HEK293T (cell line): ENCODE results near the gene MRPL14.

Experiments
- CTCF ChIA-PET: fragments of 350-600 bp; formaldehyde crosslinking; extraction: SDS; loops from one replicate; lab custom pipeline; 2021; ENCODE audit warnings: antibody characterized with exemption, inconsistent platforms; lab: Yijun Ruan, JAX
- POLR2A ChIA-PET: fragments of 350-600 bp; formaldehyde crosslinking; extraction: SDS; loops from one replicate; lab custom pipeline; 2020; ENCODE audit warnings: antibody characterized with exemption, inconsistent platforms; lab: Yijun Ruan, JAX
- DNase-seq: peaks from one replicate; pipeline ENCODE4 v3.0.0; 2012; ENCODE audit warnings: mixed read lengths; ENCODE audit errors: extremely low spot score
- ARNT ChIP-seq: fragments of 450-650 bp; IDR thresholded peaks from 2 replicates; pipeline ENCODE4 v1.6.1; 2017; ENCODE audit warnings: mild to moderate bottlenecking
- BHLHE40 ChIP-seq: fragments of 450-650 bp; IDR thresholded peaks from 2 replicates; pipeline ENCODE4 v1.6.1; 2016; ENCODE audit warnings: mild to moderate bottlenecking, moderate library complexity, borderline replicate concordance
- CTBP1 ChIP-seq: fragments of 450-650 bp; IDR thresholded peaks from 2 replicates; pipeline ENCODE4 v1.6.1; 2016; ENCODE audit warnings: borderline replicate concordance
- ELF4 ChIP-seq: fragments of 450-650 bp; IDR thresholded peaks from 2 replicates; pipeline ENCODE4 v1.6.1; 2017; ENCODE audit warnings: antibody characterized with exemption
- FOXA1 ChIP-seq: fragments of 450-650 bp; IDR thresholded peaks from 2 replicates; pipeline ENCODE4 v1.6.1; 2016; ENCODE audit warnings: mild to moderate bottlenecking
- FOXK2 ChIP-seq: fragments of 450-650 bp; IDR thresholded peaks from 2 replicates; pipeline ENCODE4 v1.6.1; 2016; ENCODE audit warnings: mild to moderate bottlenecking
- FOXM1 ChIP-seq: fragments of 450-650 bp; IDR thresholded peaks from 2 replicates; pipeline ENCODE4 v1.6.1; 2017; ENCODE audit warnings: mild to moderate bottlenecking, borderline replicate concordance
- HDGF ChIP-seq: fragments of 450-650 bp; IDR thresholded peaks from 2 replicates; pipeline ENCODE4 v1.6.1; 2017; ENCODE audit warnings: antibody characterized with exemption, borderline replicate concordance
- L3MBTL2 ChIP-seq: fragments of 450-650 bp; conservative IDR thresholded peaks from 2 replicates; pipeline ENCODE4 v1.6.1; 2016; ENCODE audit warnings: mild to moderate bottlenecking
- LEF1 ChIP-seq: fragments of 450-650 bp; IDR thresholded peaks from 2 replicates; pipeline ENCODE4 v1.6.1; 2017; ENCODE audit warnings: mild to moderate bottlenecking, borderline replicate concordance
- NFRKB ChIP-seq: fragments of 450-650 bp; IDR thresholded peaks from 2 replicates; pipeline ENCODE4 v1.6.1; 2016; ENCODE audit warnings: mild to moderate bottlenecking, moderate library complexity
- SP1 ChIP-seq: fragments of 450-650 bp; IDR thresholded peaks from 2 replicates; pipeline ENCODE4 v1.6.1; 2017
- SUZ12 ChIP-seq: fragments of 450-650 bp; IDR thresholded peaks from 2 replicates; pipeline ENCODE4 v1.6.1; 2016; ENCODE audit warnings: mild to moderate bottlenecking
- TARDBP ChIP-seq: fragments of 450-650 bp; IDR thresholded peaks from 2 replicates; pipeline ENCODE4 v1.6.1; 2016
- ZNF384 ChIP-seq: fragments of 450-650 bp; IDR thresholded peaks from 2 replicates; pipeline ENCODE4 v1.6.1; 2016
- TF ChIP-seq, protein P1 (sequence below): fragments of 450-650 bp; IDR thresholded peaks from 2 replicates; pipeline ENCODE4 v1.6.1; 2016

MRPL14 gene

DNA sequence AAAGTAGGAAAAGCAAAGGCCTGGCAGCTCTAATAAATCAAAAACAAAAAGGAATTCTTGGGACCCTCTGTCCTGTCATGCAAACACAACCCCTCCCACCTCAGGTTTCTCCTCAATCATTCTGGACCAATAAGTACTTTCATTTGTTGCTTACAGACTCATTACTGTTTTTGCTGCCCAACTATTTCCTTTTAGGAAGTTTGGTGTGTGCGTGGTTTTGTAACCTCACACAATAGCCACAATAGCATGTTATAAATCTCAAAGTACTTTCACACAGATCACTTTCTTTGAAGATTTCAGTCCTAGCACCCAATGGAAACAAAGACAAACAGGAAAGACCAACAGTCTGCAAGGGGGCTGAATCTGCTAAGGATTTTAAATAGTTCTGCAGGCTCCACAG lies 4.5 kb downstream of the MRPL14 start:
- TF ChIP-seq FOXM1 = no peak
- no peak for TF ChIP-seq FOXA1
- TF ChIP-seq, protein P1, sequence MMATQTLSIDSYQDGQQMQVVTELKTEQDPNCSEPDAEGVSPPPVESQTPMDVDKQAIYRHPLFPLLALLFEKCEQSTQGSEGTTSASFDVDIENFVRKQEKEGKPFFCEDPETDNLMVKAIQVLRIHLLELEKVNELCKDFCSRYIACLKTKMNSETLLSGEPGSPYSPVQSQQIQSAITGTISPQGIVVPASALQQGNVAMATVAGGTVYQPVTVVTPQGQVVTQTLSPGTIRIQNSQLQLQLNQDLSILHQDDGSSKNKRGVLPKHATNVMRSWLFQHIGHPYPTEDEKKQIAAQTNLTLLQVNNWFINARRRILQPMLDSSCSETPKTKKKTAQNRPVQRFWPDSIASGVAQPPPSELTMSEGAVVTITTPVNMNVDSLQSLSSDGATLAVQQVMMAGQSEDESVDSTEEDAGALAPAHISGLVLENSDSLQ = no peak
- no peak for TF ChIP-seq SP1
- CTCF ChIA-PET = interaction anchor here (1.6 kb wide), 1 partner anchor 10 kb away, joined by 5 read pairs; no protein-coding TSS in a partner anchor
- no peak for DNase-seq
- POLR2A ChIA-PET = no interaction called here

DNA sequence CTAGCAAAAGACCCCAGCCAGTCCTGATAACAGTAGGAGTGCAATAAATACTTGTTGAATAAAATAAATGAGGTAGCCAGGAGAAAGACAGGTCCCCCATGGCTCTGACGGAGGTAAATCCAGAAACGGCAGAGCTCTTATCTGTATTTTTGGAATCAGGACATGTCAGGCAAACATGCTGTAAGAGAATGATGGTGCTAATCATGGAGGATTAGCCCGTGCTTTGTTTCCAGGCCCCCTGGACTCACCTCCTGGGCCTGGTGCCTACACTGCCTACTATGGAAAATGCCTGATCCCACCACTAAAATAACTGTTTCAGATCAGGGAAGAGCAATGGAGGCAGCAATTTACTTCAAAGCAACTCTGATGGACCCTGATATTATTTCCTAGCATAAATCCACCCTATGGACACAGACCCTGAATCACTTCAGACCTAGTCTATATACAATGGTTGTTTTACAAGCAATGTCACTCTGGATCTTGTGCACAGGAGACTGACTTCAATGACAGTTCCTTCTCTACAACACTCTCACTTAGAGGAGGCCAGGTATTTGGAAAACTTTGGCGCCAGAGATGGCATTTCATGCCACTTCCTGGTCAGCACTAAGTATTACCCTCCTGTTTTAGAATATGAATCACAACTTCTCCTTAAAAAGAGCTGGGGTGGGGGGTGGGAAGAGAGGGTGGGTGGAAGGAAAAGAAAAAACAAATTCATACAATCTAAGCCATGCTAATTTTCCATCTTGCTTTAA lies 6.4 kb downstream of the MRPL14 start:
- CTCF ChIA-PET = interaction anchor here (0.5 kb wide), 1 partner anchor 33 kb away, joined by 3 read pairs; no protein-coding TSS in a partner anchor
- TF ChIP-seq TARDBP = no peak
- no peak for TF ChIP-seq ZNF384
- TF ChIP-seq FOXM1 = no peak
- no peak for TF ChIP-seq BHLHE40
- TF ChIP-seq FOXA1 = no peak
- DNase-seq = no peak
- POLR2A ChIA-PET = no interaction called here

DNA sequence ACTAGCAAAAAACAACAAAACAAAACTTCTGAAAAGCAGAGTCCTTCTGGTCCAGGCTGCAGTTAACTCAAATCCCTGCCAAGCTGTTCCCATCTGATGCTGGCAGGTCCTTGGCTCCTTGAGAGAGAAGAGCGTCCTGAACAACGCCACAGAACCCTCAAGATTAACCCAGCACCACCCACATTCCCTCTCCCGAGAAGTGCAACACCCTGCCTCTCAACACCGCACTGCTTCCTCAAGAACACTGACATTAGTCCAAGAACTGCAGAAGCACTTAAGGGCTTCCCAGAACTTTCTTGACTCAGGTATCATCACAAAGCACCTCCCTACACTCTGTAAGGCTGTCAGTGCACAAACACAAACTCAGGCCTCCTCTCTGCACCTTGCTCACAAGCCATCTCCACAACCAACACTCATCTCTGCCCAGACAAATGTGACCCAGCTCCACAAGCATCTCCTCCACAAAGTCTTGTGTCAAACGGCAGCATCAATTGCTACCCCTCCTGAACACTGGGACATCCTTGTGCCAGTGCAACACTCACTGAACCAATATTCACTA lies 7.5 kb downstream of the MRPL14 start:
- CTCF ChIA-PET = no interaction called here
- POLR2A ChIA-PET = no interaction called here
- DNase-seq = no peak
- no peak for TF ChIP-seq ARNT
- no peak for TF ChIP-seq SUZ12
- TF ChIP-seq FOXA1 = no peak
- no peak for TF ChIP-seq BHLHE40
- no peak for TF ChIP-seq CTBP1
- no peak for TF ChIP-seq SP1
- no peak for TF ChIP-seq TARDBP
- no peak for TF ChIP-seq HDGF
- no peak for TF ChIP-seq L3MBTL2

DNA sequence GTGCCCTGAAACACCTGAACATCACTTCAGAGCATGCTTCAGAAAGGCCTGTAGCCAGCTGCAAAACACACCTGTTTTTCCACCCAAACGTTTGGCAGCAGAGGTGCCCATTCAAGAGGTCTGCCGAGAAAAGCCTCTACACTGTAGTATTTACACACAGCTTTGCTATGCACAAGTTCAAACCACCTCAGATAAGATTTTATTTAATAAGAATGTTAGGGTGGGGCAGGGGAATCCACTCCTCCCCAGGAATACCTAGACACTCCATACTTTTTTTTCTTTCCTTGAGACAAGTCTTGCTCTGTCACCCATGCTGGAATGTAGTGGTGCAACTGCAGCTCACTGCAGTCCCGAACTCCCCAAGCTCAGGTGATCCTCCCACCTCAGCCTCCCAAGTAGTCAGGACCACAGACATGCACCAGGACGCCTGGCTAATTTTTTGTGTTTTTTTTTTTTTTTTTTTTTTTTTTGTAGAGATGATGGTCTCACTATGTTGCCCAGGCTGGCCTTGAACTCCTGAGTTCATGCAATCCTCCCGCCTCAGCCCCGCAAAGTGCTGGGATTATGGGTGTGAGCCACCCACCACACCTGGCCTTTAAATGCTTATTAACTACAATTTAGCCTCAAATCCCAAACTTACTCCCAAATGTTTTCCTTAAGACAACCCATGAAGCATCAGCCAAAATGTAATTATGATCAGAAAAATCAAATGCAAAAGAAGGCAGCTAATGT lies 9.7 kb downstream of the MRPL14 start:
- no peak for TF ChIP-seq NFRKB
- TF ChIP-seq ARNT = no peak
- no peak for TF ChIP-seq CTBP1
- no peak for TF ChIP-seq SP1
- TF ChIP-seq LEF1 = no peak
- TF ChIP-seq L3MBTL2 = no peak
- TF ChIP-seq FOXM1 = no peak
- no peak for TF ChIP-seq TARDBP
- no peak for TF ChIP-seq HDGF
- no peak for TF ChIP-seq FOXK2
- TF ChIP-seq SUZ12 = no peak
- TF ChIP-seq, protein P1 = no peak
- TF ChIP-seq ELF4 = no peak
- no peak for TF ChIP-seq ZNF384
- no peak for TF ChIP-seq BHLHE40
- no peak for TF ChIP-seq FOXA1
- POLR2A ChIA-PET = interaction anchor here (1.6 kb wide), 1 partner anchor 129 kb away, joined by 5 read pairs; the partner anchor contains the start of gene HSP90AB1
- no peak for DNase-seq
- CTCF ChIA-PET = interaction anchor here (1.5 kb wide), 1 partner anchor 38 kb away, joined by 3 read pairs; no protein-coding TSS in a partner anchor

DNA sequence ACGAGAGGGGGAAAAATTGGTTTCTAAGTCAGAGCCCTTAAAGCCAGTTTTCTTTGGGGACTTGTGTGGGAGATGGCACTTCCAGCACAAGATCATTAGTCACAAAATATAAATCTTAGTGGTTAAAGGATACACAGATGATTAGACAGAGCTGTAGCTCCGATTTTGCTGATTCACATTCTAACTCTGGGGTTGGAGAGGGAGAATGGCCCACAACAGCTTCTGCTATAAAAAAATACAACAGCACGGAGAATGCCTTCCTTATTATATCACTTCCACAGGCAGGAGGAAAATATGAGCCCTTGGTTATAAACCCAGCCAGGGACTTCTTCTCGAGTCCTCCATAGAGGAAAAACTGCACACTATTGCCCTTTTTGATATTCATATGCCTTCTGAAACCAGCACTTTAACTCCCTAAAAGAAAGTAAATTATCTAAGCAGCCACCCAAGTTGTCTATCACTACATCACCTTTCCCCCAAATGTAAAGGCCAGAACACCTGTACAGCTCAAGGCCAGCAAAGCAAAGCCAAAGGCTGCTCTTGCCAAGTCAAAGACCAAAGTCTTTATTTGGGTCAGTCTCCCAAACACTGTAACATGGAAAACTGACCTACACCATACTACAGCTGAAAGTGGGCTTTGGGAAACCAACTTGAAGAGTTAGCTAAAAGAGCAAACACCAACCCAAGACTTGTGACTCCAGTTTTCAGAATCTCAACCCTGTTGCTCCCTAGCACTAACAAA lies 10.4 kb downstream of the MRPL14 start:
- ChIA-PET CTCF (interaction anchor here (1.5 kb wide), 1 partner anchor 38 kb away, joined by 3 read pairs; no protein-coding TSS in a partner anchor), POLR2A (interaction anchor here (1.6 kb wide), 1 partner anchor 130 kb away, joined by 5 read pairs; the partner anchor contains the start of gene HSP90AB1)
- DNase-seq = no peak
- TF ChIP-seq SUZ12 (no peak), HDGF (no peak)

DNA sequence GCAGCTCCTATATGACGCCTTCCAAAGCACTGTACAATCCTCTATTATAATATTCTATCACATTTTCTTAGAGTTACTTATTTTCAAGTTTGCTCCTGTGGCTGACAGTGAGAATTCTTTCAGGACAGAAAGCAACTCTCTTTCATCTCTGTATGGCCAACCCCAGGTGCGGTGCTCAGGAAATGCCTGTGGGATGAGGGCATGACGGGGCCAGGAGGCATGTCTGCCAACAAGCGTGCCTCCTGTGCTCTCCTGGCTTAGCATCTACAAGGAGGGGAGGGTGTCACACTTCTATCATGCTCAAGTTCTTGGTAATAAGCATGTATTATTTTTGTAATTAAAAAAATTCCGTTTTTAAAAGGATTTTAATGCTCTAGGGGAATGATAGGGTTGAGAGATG lies 11.4 kb downstream of the MRPL14 start:
- TF ChIP-seq ELF4 (no peak), CTBP1 (no peak), BHLHE40 (no peak), HDGF (no peak), ZNF384 (no peak), SUZ12 (no peak), FOXA1 (no peak), NFRKB (no peak), FOXM1 (no peak), FOXK2 (no peak), LEF1 (no peak), TARDBP (no peak)
- TF ChIP-seq, protein P1 = no peak
- no peak for DNase-seq
- POLR2A ChIA-PET = no interaction called here
- CTCF ChIA-PET = no interaction called here
